Measurements from ENCODE around the gene ASTN2.

ASTN2 gene

DNA sequence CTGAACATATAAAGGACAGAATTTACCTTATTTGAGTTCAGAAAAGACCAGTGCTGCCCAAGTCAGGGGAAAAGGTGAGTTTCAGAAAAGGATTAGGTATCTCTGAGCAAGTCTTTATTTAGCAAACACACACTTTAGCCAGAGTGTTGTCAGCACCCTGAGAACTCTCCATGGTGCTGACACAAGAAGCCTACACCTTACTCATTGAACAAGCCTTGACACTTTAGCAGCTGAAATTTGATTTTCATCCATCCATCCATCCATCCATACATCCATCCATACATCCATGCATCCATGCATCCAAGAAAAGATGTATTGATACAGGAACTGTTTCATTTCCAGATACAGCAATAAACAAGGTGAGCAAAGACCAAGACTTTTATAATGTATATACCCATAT, 416.6 kb downstream of the ASTN2 start:
- no peak for DNase-seq

DNA sequence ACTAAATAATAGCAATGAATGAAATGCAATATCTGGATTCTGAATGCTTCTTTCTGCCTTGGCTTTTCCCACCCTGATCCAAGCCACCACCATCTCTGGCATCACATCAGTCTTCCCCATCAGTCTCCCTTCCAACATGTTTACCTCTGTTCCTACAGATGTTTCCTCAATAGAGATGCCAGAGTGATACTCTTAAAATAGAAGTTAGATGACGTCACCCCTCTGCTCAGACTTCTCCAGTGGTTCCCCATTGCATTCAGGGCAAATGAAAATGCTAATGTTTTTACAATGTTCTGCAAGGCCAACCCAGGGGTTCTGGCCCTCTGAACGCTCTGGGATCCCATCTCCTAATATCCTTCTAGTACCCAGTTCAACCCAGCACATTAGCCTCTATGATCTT, 422.0 kb downstream of the ASTN2 start:
- DNase-seq, result no peak

DNA sequence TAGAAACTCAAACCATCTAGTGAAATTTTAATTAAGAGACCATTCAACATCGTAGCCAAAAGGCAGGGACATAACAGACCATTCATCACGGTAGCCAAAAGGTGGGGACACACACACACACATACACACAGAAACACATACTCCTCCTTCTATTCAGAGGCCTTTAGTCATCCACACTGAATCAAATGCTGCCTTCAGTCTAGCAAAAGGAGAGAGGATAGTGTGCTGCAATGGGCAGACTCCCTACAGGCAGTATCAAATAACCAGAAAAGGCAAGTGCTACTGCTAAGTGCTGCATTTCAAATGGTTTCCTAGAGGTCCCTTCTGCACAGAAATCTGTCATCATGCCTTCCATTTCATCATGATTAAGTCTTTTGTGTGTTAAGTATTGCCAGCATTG, 423.8 kb downstream of the ASTN2 start:
- DNase-seq, result no peak

DNA sequence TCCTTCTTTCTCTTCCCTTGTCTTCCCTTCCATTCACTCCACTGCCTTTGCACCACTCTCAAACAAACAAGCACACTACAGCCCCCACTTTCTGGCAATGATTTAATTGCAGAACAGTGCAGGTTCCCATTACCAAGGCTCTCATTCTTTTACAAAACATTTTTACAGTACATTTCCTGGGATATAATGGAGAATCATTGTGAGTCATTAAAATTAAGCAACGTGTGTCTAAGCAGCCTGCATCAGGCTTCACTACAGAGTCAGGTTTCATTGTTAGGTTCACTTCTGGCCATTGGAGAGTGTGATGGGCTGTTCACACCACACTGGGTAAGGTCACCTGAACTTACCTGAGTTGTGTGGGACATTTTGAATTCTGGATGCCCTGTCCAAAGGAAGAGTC, 424.3 kb downstream of the ASTN2 start:
- no peak for DNase-seq

DNA sequence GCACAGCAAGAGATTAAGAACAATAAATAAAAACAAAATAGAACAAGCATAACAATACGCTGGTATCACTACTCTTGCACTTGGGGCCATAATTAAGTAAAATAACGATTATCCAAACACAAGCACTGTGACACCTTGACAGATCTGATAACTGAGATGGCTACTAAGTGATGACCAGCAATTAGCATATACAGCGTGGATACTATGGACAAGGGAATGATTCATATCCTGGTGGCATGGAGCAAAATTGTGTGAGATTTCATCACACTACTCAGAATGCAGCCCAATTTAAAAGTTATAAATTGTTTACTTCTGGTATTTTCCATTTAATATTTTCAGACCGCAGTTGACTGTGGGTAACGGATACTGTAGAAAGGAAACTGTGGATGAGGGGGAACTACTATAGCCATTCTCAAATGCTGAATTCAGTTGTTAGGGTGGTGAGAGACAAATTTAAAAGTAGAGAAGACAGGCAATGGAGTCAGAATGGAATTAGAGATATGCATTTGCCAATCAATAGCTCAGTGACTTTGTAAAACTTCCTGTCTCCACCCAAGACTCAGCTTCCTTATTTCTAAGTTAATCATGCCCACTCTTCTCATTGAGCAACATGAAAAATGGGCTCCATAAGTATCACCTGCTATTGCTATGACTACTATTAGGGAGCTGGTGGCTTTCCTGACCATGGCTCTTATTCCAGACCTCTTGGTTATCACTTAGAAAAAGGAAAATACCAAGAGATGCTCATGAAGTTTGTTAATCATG, 427.0 kb downstream of the ASTN2 start:
- DNase-seq, result no peak

DNA sequence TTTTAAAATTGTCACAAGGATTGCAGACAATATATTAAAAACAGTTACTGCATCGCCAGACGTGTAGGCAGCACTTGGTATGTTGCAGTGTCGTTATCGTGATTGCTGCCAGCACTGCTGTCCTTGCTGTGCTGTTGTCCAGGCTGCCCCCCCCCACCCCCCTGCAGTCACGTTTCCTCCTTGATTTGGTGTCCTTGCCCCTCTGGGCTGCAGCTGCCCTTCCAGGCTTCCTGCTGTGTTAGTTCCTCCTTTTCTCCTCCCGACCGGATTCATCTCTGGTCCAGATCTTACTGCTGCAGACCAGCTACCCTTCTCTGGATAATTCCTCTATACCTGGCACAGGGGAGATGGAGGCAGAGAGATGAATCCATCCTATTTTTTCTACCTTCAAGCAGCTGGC, 428.8 kb downstream of the ASTN2 start:
- no peak for DNase-seq

DNA sequence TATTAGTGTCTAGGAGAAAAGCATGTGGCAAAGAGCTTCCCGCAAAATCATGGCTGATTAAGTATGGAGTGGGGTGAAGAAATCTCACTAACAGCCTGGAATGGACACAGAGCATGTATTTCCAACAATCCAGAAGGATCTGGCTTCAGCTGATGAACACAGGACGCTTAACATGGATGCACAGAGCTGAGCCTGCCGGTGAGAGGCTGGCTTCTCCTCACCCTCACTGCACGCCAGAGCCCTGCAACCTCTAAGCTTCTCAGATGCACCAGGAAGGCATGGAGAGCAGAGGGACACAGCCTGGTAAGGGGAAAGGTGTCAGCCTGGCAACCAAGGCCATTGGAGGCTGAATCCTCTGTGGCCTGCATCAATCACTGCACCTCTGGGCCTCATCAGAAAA, 429.3 kb downstream of the ASTN2 start:
- DNase-seq, result no peak

DNA sequence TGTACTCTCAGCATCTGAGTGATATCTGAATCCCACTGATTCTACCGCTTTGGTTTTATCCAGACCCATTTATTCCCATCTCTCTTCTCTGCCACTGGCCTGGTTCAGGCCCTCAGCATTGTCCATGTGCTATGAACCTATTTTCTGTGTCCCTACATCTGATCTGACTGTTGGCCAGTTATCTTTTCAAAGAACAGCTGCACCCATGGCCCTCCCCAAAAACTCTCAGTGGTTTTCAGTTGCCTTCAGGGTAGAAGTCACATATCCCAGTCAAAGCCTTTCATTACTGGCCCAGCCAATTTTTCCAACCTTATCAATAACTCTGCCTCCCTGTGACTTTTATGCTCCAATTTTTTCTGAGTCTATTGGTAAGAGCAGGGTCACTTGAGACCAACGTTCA, 430.7 kb downstream of the ASTN2 start:
- no peak for DNase-seq

DNA sequence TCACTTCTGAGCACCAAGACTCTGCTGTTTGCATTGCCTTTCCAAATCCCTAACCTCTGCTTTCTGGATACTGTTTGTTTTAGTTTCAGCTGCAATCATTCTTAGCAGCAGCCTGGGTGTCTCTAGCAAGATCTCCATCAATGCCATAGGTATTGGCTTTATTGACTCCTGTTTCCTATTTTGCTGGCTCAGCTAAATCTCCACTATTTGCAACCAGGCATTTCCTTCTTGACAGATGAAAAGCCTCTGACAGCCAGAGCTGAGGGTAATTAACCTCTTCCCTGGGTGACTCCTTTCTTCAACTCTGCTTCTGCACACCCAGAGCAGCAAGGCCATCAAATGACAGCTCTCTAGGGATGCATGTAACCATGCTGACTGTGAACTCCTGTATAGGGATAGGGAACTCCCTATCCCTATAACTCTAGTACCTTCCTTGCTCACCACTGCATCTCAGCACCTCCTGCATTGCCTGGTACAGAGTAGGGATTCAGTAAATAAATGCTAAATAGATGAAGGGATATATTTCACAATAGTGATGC, 434.2 kb downstream of the ASTN2 start:
- DNase-seq, result no peak

DNA sequence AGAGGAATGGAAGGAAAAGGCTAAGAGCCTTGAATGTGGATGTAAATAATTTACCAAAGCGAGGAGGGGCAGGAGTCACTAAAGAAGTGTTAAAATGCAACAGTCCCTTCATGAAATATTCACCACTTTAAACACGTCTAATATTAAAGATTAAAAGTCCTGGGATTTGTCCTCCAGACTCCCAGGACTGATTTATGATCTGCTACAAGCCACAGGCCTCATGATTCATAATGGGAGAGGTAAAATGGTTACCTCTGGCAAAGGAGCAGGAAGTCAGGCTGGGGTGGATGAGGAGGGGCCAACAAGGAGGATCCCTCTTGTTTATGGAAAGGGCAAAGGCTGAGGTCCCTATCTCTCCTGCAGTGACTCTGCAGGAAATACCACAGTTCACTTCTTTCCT, 435.4 kb downstream of the ASTN2 start:
- no peak for DNase-seq

DNA sequence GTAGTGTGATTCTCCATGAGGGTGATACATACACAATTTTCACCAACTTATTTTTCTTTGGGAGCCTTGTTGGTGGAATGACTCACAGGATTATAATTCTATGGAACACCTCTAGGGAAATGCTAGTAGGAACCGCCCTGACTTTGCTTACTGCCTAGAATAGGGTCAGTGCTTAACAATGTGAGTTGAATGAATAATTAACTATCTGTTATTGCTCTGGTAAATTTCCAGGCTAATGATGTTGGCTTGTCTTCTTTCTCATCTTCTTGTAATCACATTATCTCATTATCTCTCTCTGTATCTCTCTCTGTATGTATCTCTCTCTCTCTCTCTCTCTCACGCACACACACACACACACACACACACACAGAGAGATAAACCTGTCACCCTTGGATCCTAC, 436.7 kb downstream of the ASTN2 start:
- no peak for DNase-seq

DNA sequence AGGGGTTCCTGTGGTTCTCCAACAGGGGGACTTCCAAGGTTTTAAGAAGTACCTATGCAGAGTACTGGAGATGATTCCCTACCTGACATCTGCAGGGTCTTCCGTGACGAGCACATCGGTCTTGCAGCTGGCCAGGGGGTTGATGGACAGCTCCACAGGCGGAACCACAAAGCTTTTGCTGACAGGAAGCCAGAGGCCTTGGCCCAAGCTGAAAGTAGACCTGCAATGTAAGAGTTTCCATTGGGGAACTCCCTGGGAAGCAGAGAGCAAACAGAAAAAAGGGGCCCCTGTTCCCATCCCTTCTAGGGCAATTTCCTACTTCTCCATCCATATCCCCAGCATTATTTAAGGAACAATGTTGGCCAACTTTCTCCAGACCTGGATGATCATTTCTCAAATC, 439.7 kb downstream of the ASTN2 start:
- DNase-seq, result no peak

DNA sequence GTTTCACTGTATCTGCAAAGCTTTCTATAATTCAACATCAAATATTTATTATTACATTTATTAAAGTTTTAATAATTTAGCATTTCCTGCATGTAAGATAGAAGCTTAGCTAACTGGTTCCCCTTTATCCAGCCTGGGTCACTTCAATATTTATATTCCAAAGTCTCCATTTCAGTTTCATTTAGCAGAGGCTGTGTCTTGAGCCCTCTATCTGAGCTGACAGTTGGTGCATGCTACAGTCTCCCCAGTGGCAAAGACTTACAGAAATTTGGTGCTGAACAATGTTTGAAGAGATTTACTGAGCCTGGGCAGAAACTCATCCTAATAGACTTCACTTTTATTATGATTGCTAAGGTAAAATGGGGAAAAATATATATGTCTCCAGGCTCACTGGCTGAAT, 448.7 kb downstream of the ASTN2 start:
- DNase-seq, result no peak

DNA sequence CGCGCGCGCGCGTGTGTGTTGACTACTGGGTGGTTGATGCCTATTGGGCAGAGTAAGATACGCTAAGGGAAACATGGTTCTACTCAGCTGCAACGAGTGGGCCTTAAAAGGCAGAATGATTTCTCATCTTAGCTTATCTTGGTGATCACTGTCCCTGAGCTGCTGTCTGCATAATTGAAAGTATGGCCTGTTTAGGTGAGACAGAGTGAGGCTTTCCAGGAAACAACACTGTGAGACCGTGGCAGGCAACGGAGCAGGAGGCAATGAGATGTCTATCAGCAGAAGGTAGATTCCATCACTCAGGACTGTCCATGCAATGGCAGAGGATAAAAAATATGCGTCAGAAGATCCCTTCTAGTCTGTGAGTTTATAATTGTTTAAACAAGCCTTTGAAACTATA, 450.6 kb downstream of the ASTN2 start:
- no peak for DNase-seq

DNA sequence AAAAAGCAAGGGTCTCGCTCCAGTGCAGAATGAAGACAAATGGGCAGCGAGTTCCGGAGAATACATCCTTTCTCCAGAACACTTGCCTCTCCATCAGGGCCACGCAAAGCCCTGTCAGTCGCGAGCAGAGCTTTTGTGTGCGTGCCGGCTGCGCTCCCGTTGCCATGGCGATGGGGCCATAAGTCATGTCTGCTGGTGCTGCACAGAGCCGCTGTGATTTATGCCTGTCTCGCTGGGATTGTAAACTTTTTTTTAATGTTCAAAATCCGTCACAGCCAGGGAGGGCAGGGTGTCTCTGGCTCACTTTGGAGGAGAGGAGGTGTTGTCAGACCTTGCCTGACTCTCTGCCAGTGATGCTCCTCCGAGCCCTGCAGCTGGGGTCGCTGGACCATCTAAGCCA, 455.0 kb downstream of the ASTN2 start:
- no peak for DNase-seq

DNA sequence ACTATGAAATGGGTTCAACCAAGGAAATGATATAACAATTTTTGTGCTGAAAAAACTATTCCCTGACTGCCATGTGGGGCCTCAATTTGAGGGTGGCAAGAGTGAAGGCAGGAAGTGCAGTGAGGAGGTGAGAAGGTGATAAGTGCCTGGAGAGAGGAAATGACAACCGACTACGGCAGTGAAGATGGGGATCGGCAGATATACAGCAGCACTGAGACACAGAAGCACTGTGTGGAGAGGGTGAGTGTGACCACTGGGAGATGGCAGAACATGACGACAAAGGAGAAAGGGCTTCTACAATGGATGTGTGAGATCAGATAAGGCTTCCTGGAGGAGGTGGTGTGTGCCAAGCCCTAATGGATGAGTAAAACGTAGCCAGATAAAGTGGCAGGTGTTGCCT, 456.0 kb downstream of the ASTN2 start:
- DNase-seq, result no peak

DNA sequence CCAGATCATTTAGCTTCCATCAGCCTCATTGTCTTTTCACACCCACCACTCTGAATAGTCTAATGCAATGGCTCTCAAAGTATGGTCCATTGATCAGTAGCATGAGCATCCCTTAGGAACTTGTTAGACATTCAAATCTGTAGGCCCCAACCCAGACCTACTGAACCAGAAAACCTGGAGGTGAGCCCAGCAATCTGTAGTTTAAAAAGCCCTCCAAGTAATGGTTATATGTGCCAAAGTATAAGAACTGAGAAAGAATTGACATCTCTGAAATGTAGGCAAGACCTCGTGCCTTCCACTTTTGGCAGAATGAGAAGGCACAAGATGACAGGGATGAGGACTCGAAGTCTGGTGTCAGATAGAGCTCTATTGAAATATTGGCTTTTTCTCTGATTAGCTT, 460.1 kb downstream of the ASTN2 start:
- DNase-seq, result no peak

DNA sequence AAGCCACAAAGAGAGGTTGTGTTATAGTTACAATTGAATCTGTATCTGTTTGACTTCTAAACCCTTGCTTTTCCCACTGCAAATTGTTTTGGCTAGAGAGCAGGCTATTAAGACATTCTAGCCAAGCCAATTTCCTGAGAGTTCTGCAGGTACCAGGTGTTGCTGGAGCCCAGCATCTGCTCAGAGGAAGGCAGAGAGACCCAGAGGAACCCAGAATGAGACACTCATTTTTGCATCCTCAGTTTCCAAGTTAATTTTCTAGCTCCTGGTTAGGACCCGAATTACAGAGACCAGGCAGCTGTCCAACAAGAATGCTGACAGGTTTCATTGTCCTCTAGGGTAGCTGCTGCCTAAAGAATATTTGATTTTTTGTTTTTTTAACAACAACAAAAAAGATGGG, 461.6 kb downstream of the ASTN2 start:
- DNase-seq, result no peak

DNA sequence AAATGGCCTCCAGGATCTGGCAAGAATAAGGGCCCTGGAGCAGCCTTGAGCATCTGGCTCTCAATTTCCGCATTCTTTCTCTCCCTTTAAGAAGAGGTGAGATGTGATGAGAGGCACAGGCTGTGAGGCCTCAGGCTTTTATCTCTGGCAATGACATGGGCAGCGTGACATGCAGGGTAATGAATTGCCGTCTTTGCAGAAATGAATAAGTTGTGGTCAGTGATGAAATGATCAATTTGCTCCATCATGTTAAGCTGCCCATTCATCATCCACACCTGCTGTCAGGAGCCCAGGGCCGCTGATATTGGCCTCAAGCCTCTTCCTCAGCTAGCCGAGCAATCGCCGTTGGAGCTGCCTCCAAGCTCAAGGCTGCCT, 462.4 kb downstream of the ASTN2 start:
- DNase-seq, result no peak

DNA sequence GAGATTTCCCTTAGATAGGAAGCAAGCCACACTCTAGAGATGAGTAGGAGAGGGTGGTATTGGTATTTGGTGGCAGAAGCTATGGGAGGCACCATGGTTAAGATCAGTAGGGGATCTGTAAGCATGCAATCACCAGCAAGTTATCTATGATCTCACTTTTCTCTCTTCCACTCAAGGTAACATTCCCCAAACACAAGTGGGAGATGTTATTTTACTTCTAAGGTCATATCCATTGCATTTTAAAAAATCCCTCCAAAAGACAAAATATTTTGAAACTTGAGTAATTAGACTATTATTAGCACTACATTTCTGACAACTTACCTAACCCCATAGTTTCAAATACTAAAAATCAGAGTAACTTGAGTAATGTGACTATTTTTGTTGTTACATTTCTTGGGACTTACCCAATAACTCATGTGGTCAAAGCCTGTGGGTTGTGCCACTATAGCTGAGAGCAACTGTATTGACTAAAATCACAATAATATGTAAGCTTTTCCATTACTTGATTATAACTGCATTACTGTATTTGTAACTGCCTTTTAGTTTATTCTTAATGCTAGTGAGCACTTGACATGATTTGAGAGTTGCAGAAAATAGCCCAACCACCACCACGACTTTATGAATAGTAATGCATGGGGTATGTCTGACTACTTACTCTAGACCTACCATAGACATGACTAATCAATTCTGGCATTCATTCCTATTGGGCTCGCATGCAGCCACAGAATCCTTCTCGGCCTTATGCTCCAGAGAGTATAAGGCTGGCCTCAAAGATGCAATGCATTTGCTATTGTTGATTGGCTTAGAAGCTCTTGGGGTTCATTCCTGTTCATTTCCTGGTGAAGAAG, 463.0 kb downstream of the ASTN2 start:
- no peak for DNase-seq

DNA sequence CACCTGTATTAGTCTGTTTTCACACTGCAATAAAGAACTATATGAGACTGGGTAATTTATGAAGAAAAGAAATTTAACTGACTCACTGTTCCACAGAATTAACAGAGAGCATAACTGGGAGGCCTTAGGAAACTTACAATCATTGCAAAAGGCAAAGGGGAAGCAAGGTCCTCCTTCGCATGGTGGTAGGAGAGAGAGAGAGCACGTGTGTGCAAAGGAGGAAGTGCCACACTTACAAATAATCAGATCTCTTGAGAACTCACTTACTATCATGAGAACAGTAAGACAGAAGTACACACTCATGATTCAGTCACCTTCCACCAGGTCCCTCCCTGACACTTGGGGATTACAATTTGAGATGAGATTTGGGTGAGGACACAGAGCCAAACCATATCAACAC, 469.0 kb downstream of the ASTN2 start:
- no peak for DNase-seq

DNA sequence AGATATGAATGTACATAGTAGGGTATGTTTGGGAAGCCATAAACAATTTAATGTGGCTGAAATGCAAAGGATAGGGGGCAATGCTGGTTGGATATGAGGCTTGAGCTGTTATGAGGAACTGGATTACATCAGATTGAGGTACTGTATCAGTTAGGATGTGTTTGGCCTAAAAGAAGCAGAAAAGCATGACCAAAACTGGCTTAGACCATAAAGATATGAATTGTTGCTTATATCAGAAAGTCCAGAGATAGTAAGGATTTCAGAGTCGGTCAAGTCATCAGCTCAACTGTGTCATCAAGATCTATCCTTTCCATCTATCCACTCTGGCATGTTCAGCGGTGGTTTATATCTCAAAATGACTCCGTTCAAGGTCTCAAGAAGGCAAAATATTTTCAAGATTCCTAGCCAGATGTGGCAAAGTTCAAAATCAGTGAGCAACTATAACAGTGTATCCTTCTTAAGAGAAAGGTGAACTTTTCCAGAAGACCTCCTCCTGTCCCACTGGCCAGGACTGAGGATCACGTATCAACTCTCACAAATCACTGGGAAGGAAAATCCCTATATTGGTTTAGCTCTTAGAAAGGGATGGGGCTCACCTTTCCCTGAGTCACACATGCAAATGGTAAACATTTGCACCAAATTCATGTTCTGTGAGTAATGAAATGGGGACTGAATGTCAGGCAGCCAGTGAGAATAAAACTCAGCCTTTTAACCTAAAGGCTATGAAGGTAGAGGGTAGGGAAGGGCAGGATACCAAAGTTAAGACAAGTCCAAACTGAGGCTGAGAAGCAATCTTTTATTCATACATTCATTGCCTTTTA, 469.9 kb downstream of the ASTN2 start:
- DNase-seq, result no peak

DNA sequence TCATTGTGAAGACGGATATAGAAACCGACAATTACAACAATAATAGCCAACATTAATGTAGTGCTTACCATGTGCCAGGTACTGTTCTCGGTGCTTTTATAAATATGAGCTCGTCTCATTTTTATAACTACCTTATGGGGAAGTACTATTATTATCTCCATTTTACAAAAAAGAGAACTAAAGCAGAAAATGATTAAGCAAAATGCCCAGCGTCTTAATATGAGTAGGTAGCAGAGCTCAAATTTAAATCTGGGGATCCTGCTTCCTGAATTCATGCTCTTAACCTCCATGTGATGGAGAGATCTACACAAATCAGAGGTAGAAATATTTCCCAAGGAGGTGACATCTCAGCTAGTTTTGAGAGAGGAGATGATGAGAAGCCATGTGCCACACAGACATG, 470.9 kb downstream of the ASTN2 start:
- no peak for DNase-seq

All from NCI-H1694 treated with DMSO at 0.1 percent for 48 hours (cell line).